ENCODE results near the gene MPC1. TPM values are rescaled to one million over a fixed set of nuclear protein-coding genes. Genes with fewer than 3 reads are reported as not detected.
"Not testable (repeated sequence)": the region's sequence is repeated elsewhere in the genome, so short reads cannot be mapped to it uniquely, and the experiment has no call there.

Gene MPC1
- total and polyA plus RNA-seq, 2 donors (not counting 3 experiments of a cell fraction or from before 2014, with no cell fraction given): 15.5 to 17.5 TPM

DNA sequence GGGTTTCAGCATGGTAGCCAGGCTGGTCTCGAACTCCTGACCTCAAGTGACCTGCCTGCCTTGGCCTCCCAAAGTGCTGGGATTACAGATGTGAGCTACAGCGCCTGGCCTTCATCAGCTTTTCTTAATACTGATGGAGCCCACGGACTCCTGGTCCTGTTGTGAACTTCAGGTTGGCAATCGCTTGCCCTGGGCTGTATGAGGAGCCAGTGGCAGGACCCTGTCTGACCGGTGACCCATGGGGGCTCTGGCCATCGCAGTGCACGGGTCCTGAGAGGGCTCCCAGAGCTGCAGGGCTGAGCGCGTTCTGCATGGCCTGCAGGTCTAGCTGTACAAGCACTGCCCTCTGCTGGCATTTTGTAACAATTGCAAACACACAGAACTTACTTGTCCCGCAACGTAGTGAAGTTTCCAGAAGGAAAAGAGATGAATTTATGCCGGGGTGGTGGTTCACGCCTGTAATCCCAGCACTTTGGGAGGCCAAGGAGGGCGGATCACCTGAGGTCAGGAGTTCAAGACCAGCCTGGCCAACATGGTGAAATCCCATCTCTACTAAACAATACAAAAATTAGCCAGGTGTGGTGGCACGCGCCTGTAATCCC, 18.0 kb upstream of the MPC1 start:
- H3K27ac ChIP-seq (ENCODE audit: insufficient read depth, low read depth, low read length); H3K4me3 ChIP-seq (replicated peaks in 1 of 3; ENCODE audit: insufficient read depth in 1 of 3, low read depth in 1 of 3, low read length in 3 of 3); H3K4me1 ChIP-seq (ENCODE audit: control insufficient read depth, extremely low read depth, insufficient read depth, low read length); H3K9me1 ChIP-seq (replicated peaks; ENCODE audit: control insufficient read depth, extremely low read depth, insufficient read depth, low read length); dilution Hi-C loops (cut with MboI; ENCODE audit: extremely low pct_ligation_motif_present, low sequenced_read_pairs); H3K36me3 ChIP-seq (ENCODE audit: control insufficient read depth in 2 of 2, extremely low read depth in 1 of 2, insufficient read depth in 2 of 2, low read length in 2 of 2); H3K79me2 ChIP-seq (ENCODE audit: control insufficient read depth, insufficient read depth, low read length); H4K20me1 ChIP-seq (replicated peaks; ENCODE audit: control insufficient read depth, extremely low read depth, insufficient read depth, low read length); H3K27me3 ChIP-seq (ENCODE audit: control insufficient read depth in 2 of 2, insufficient read depth in 2 of 2, low read length in 2 of 2); BruUV-seq (replicated peaks); H3K9me3 ChIP-seq (replicated peaks; ENCODE audit: control insufficient read depth, insufficient read depth, low read length); H3K9ac ChIP-seq (replicated peaks; ENCODE audit: extremely low read depth, insufficient read depth, low read length); POLR2A ChIA-PET; H3K4me2 ChIP-seq (ENCODE audit: insufficient read depth, low read length); H2AFZ ChIP-seq (ENCODE audit: low read depth, low read length): not testable (repeated sequence)
- peak; percentile 90 for FAIRE-seq
- DNase-seq (ENCODE audit: low read depth, low spot score): peak; percentile 60
- CTCF ChIA-PET: interaction anchor here (0.6 to 5.9 kb wide), 26 partner anchors 9 to 516 kb away, joined by 3 to 158 read pairs (median 5); partner anchors contain the start of genes PRR18 and SFT2D1
- TF ChIP-seq, protein P1, sequence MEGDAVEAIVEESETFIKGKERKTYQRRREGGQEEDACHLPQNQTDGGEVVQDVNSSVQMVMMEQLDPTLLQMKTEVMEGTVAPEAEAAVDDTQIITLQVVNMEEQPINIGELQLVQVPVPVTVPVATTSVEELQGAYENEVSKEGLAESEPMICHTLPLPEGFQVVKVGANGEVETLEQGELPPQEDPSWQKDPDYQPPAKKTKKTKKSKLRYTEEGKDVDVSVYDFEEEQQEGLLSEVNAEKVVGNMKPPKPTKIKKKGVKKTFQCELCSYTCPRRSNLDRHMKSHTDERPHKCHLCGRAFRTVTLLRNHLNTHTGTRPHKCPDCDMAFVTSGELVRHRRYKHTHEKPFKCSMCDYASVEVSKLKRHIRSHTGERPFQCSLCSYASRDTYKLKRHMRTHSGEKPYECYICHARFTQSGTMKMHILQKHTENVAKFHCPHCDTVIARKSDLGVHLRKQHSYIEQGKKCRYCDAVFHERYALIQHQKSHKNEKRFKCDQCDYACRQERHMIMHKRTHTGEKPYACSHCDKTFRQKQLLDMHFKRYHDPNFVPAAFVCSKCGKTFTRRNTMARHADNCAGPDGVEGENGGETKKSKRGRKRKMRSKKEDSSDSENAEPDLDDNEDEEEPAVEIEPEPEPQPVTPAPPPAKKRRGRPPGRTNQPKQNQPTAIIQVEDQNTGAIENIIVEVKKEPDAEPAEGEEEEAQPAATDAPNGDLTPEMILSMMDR (IDR thresholded peaks at IDR 0.05; ENCODE audit: extremely low read depth in 1 of 2, insufficient read depth in 1 of 2, low read depth in 1 of 2, low read length in 2 of 2): peak; percentile 51 to 71
- intact Hi-C loops (cut with micrococcal nuclease): loop anchor here (1.0 to 10.0 kb wide), 4 partner anchors 17 to 554 kb away; partner anchors contain the start of gene RNASET2

DNA sequence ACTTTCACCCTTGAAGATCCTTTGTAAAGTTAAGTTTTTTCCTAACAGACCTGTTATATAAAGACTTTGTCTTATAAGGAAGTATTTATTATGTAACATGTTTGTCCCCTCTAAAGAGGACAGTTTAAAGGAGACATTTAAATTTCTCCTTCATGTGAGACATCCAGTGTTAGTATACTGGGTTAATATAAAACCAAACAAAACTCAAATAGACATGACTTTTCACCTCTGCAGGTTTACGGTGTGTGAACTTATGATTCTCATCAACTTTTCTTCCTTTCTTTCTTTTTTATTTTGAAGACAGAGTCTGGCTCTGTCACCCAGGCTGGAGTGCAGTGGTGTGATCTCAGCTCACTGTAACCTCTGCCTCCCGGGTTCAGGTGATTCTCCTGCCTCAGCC, 17.4 kb upstream of the MPC1 start:
- no peaks in the 10 kb centered on the region for H3K79me2 ChIP-seq (ENCODE audit: control insufficient read depth, insufficient read depth, low read length)
- no TSS peak for BruUV-seq (replicated peaks)
- no peaks in the 10 kb centered on the region for H3K4me1 ChIP-seq (ENCODE audit: control insufficient read depth, extremely low read depth, insufficient read depth, low read length)
- H3K9ac ChIP-seq (replicated peaks; ENCODE audit: extremely low read depth, insufficient read depth, low read length): no peak overlapping the region
- TF ChIP-seq JUN (IDR thresholded peaks at IDR 0.05; ENCODE audit: borderline replicate concordance, insufficient read depth, insufficient read length, low read depth) (no peak), MYC (IDR thresholded peaks at IDR 0.05; ENCODE audit: low read depth, low read length) (no peak), POLR2A (IDR thresholded peaks at IDR 0.05; ENCODE audit: low read depth, low read length) (no peak), POLR2AphosphoS5 (IDR thresholded peaks at IDR 0.05; ENCODE audit: insufficient read depth, low read depth, low read length) (no peak), GATA2 (IDR thresholded peaks at IDR 0.05; ENCODE audit: insufficient read depth, insufficient read length, low read depth, low read length) (no peak)
- TF ChIP-seq, protein P1 (IDR thresholded peaks at IDR 0.05; ENCODE audit: extremely low read depth in 1 of 2, insufficient read depth in 1 of 2, low read depth in 1 of 2, low read length in 2 of 2): no peak
- TF ChIP-seq, protein P2, sequence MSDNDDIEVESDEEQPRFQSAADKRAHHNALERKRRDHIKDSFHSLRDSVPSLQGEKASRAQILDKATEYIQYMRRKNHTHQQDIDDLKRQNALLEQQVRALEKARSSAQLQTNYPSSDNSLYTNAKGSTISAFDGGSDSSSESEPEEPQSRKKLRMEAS (IDR thresholded peaks at IDR 0.05; ENCODE audit: insufficient read depth, insufficient read length): no peak
- ChIA-PET POLR2A (no interaction called here), CTCF (interaction anchor here (0.6 to 5.9 kb wide), 26 partner anchors 8 to 516 kb away, joined by 3 to 158 read pairs (median 5); partner anchors contain the start of genes PRR18 and SFT2D1)
- dilution Hi-C loops (cut with MboI; ENCODE audit: extremely low pct_ligation_motif_present, low sequenced_read_pairs) (no loop called here), intact Hi-C loops (cut with micrococcal nuclease) (loop anchor here (1.0 to 10.0 kb wide), 3 partner anchors 87 to 555 kb away; partner anchors contain the start of gene RNASET2)
- FAIRE-seq (no peak), DNase-seq (ENCODE audit: low read depth, low spot score) (no peak)
- no peak overlapping the region for H3K27ac ChIP-seq (ENCODE audit: insufficient read depth, low read depth, low read length)
- H3K27me3 ChIP-seq (ENCODE audit: control insufficient read depth in 2 of 2, insufficient read depth in 2 of 2, low read length in 2 of 2): peaks cover 0 to 1% of the 10 kb centered on the region in 2 experiments
- no peaks in the 10 kb centered on the region for H3K36me3 ChIP-seq (ENCODE audit: control insufficient read depth in 2 of 2, extremely low read depth in 1 of 2, insufficient read depth in 2 of 2, low read length in 2 of 2)
- H3K9me1 ChIP-seq (replicated peaks; ENCODE audit: control insufficient read depth, extremely low read depth, insufficient read depth, low read length): no peaks in the 10 kb centered on the region
- H4K20me1 ChIP-seq (replicated peaks; ENCODE audit: control insufficient read depth, extremely low read depth, insufficient read depth, low read length): no peaks in the 10 kb centered on the region
- H3K4me2 ChIP-seq (ENCODE audit: insufficient read depth, low read length): no peak overlapping the region
- no peak overlapping the region for H3K4me3 ChIP-seq (replicated peaks in 1 of 3; ENCODE audit: insufficient read depth in 1 of 3, low read depth in 1 of 3, low read length in 3 of 3)
- H2AFZ ChIP-seq (ENCODE audit: low read depth, low read length): no peak overlapping the region
- H3K9me3 ChIP-seq (replicated peaks; ENCODE audit: control insufficient read depth, insufficient read depth, low read length): no peaks in the 10 kb centered on the region
